Endothelial cell of umbilical vein (primary cell): Measurements from ENCODE around the gene KRTAP10-5. TPM values are rescaled to one million over a fixed set of nuclear protein-coding genes. Genes with fewer than 3 reads are reported as not detected.
"Not testable (repeated sequence)": the region's sequence is repeated elsewhere in the genome, so short reads cannot be mapped to it uniquely, and the experiment has no call there.

Experiments used
- BruUV-seq: library from RNA; stranded (reverse); fragments of 400-500 nt; replicated peaks from 2 replicates; lab custom pipeline; 2021; lab: Mats Ljungman, UMichigan
- CTCF ChIA-PET: fragments of 300-600, 350-600 bp; sonication (Branson Sonifier 250); formaldehyde crosslinking; loops from one replicate; lab custom pipeline; 2021; ENCODE audit warnings: antibody characterized with exemption, inconsistent platforms; lab: Charles Lee
- POLR2A ChIA-PET: fragments of 300-600, 350-600 bp; sonication (Branson Sonifier 250); formaldehyde crosslinking; loops from one replicate; lab custom pipeline; 2021; ENCODE audit warnings: antibody characterized with exemption, inconsistent platforms; lab: Charles Lee
- DNase-seq: peaks from one replicate; pipeline ENCODE4 v3.0.0-alpha.2; 2011; ENCODE audit warnings: low read depth, low spot score
- FAIRE-seq: peaks from 2 replicates; lab custom pipeline; 2011; peaks lifted over from hg19 to GRCh38; lab: Jason Lieb, UNC
- H2AFZ ChIP-seq: 2 replicates; pipeline ENCODE4 v1.6.0; 2012; ENCODE audit warnings: low read depth, low read length, control low read depth, inconsistent platforms
- H3K27ac ChIP-seq: 2 replicates; pipeline ENCODE4 v1.5.1; 2011; ENCODE audit warnings: low read depth, mild to moderate bottlenecking, control low read depth, low read length, moderate library complexity; ENCODE audit not compliant: insufficient read depth
- H3K27me3 ChIP-seq, 2 experiments: 2 replicates each; pipeline versions ENCODE4 v1.6.0 to v1.6.1; 2011; ENCODE audit warnings: low read length in 2 of 2, mixed read lengths in 1 of 2; ENCODE audit not compliant: control insufficient read depth in 2 of 2, insufficient read depth in 2 of 2
- H3K36me3 ChIP-seq, 2 experiments: 2 replicates in 1 of 2; 3 replicates in 1 of 2; pipeline ENCODE4 v1.5.1; 2011; ENCODE audit warnings: low read length in 2 of 2, mild to moderate bottlenecking in 1 of 2, moderate library complexity in 1 of 2; ENCODE audit not compliant: control insufficient read depth in 2 of 2, insufficient read depth in 2 of 2; ENCODE audit errors: extremely low read depth in 1 of 2
- H3K4me1 ChIP-seq: 3 replicates; pipeline ENCODE4 v1.5.1; 2011; ENCODE audit warnings: mild to moderate bottlenecking, low read length; ENCODE audit not compliant: control insufficient read depth, insufficient read depth; ENCODE audit errors: extremely low read depth
- H3K4me2 ChIP-seq: 2 replicates; pipeline ENCODE4 v1.6.1; 2011; ENCODE audit warnings: low read length, control low read depth, mixed read lengths; ENCODE audit not compliant: insufficient read depth
- H3K4me3 ChIP-seq, 3 experiments: fragments of 200-600 bp in 1 of 3; sonication (generic), shearing (Covaris generic) in 1 of 3; replicated peaks in 1 of 3; 2 replicates each; pipeline ENCODE4 v1.5.1; 2011 to 2016; ENCODE audit warnings: control low read depth in 3 of 3, low read length in 3 of 3, mild to moderate bottlenecking in 2 of 3, inconsistent platforms in 1 of 3, low read depth in 1 of 3, moderate library complexity in 1 of 3; ENCODE audit not compliant: insufficient read depth in 1 of 3
- H3K79me2 ChIP-seq: 2 replicates; pipeline ENCODE4 v1.6.0; 2012; ENCODE audit warnings: low read length, inconsistent platforms; ENCODE audit not compliant: control insufficient read depth, insufficient read depth
- H3K9ac ChIP-seq: replicated peaks from 2 replicates; pipeline ENCODE3; 2011; ENCODE audit warnings: low read length, control low read depth; ENCODE audit not compliant: insufficient read depth; ENCODE audit errors: extremely low read depth
- H3K9me1 ChIP-seq: replicated peaks from 3 replicates; pipeline ENCODE4 v1.6.0; 2011; ENCODE audit warnings: mild to moderate bottlenecking, low read length; ENCODE audit not compliant: control insufficient read depth, insufficient read depth; ENCODE audit errors: extremely low read depth
- H3K9me3 ChIP-seq: replicated peaks from 2 replicates; pipeline ENCODE4 v1.5.1; 2012; ENCODE audit warnings: low read length, inconsistent platforms; ENCODE audit not compliant: control insufficient read depth, insufficient read depth
- H4K20me1 ChIP-seq: replicated peaks from 2 replicates; pipeline ENCODE3; 2011; ENCODE audit warnings: mild to moderate bottlenecking, low read length; ENCODE audit not compliant: control insufficient read depth, insufficient read depth; ENCODE audit errors: extremely low read depth
- EZH2 ChIP-seq: IDR thresholded peaks from 2 replicates; pipeline ENCODE4 v1.6.1; 2012; ENCODE audit warnings: borderline replicate concordance, low read depth, mild to moderate bottlenecking, moderate library complexity, low read length, inconsistent platforms; ENCODE audit not compliant: severe bottlenecking
- FOS ChIP-seq: IDR thresholded peaks from 2 replicates; pipeline ENCODE4 v1.6.1; 2011; ENCODE audit warnings: mild to moderate bottlenecking, low read length, moderate library complexity, borderline replicate concordance; ENCODE audit not compliant: insufficient read depth
- JUN ChIP-seq: IDR thresholded peaks from 2 replicates; pipeline ENCODE4 v1.6.1; 2011; ENCODE audit warnings: borderline replicate concordance, low read depth; ENCODE audit not compliant: insufficient read length, insufficient read depth
- MAX ChIP-seq: IDR thresholded peaks from 2 replicates; pipeline ENCODE4 v1.6.1; 2011; ENCODE audit not compliant: insufficient read depth, insufficient read length
- MYC ChIP-seq: IDR thresholded peaks from one replicate; pipeline ENCODE4 v1.6.1; 2011; ENCODE audit warnings: mild to moderate bottlenecking, low read depth, low read length
- POLR2A ChIP-seq: IDR thresholded peaks from 2 replicates; pipeline ENCODE4 v1.6.1; 2012; ENCODE audit warnings: low read depth, mild to moderate bottlenecking, control low read depth, low read length
- POLR2AphosphoS5 ChIP-seq: IDR thresholded peaks from 2 replicates; pipeline ENCODE4 v1.6.1; 2012; ENCODE audit warnings: low read depth, mild to moderate bottlenecking, control low read depth, low read length, moderate library complexity; ENCODE audit not compliant: insufficient read depth
- dilution Hi-C: fragments of 300-500 bp; cut with MboI; formaldehyde crosslinking; loops from one replicate; pipeline ENCODE4 v1.15.0; 2019; ENCODE audit warnings: low sequenced_read_pairs; ENCODE audit not compliant: extremely low pct_ligation_motif_present
- intact Hi-C: fragments of 100-400 bp; cut with micrococcal nuclease; formaldehyde crosslinking; loops from one replicate; pipeline ENCODE4 v1.10.0; 2022
- polyA plus RNA-seq, 4 experiments: library from polyadenylated mRNA; depleted of rRNA in 3 of 4; stranded (reverse) in 3 of 4; unstranded in 1 of 4; fragments of >200 nt; gene quantifications; 2 replicates each; pipeline versions ENCODE4 v1.2.1 to v1.2.3, GENCODE V29; 2011 to 2012; ENCODE audit warnings: missing spikeins in 1 of 4
- total RNA-seq: library from RNA; stranded (reverse); gene quantifications from 2 replicates; pipeline ENCODE4 v1.2.3, GENCODE V29; 2021
- TF ChIP-seq, protein P1 (sequence below), 2 donors: IDR thresholded peaks; 1 replicate in 1 of 2; 2 replicates in 1 of 2; pipeline ENCODE4 v1.5.1; 2011; ENCODE audit warnings: low read length in 2 of 2, mild to moderate bottlenecking in 2 of 2, moderate library complexity in 2 of 2, control low read depth in 1 of 2, inconsistent platforms in 1 of 2, low read depth in 1 of 2; ENCODE audit not compliant: insufficient read depth in 1 of 2; ENCODE audit errors: extremely low read depth in 1 of 2

Gene KRTAP10-5
- total and polyA plus RNA-seq, 2 donors (not counting 3 experiments of a cell fraction or from before 2014, with no cell fraction given), result not detected

DNA sequence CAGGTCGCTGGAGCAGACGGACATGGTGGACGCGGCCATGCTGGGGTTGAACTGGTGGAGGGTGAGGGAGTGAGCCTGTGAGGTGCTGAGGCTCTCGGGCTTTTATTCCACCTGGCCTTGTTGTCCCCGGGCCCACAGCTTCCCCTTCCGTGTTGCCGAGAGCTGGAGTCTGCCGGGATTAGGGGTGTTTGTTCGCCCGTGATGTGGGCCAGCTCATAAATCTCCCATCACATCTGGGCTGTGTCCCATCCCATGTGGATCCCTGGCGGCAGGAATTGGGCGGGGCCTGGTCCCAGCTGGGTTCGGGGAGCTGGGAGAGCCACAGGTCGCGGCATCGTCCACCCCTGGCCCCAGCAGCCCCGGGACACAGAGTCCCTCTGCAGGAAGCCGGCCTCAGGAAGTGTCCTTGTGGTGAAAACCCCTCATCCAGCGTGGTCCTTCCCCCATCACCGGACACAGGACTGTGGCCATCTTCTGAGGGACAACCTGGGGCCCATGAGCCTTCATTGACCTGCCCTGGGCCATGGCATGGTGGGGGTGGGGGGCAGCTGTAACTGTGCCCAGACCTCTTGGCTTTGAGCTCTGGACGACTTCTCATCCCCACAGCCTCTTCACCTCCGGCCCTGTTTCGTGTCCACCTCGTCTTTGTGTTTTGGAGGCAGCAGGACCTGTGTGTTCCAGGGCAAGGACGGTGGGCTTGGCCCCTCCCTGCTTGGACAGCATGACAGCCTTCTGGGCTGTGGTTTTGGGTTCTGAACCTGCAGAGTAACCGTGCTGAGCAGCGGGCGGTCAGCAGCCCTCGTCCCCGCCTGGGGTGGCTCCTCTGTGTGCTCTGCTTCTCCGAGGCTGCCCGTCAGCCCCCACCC is 12.3 kb upstream of the KRTAP10-5 start, which contains the start of gene KRTAP10-6:
KRTAP10-6 (minus strand) TSS at position 60 of the 866 bp plus-strand sequence; CDS start at position 39, 21 bp downstream.
- TF ChIP-seq MYC, result no peak
- TF ChIP-seq, protein P1, sequence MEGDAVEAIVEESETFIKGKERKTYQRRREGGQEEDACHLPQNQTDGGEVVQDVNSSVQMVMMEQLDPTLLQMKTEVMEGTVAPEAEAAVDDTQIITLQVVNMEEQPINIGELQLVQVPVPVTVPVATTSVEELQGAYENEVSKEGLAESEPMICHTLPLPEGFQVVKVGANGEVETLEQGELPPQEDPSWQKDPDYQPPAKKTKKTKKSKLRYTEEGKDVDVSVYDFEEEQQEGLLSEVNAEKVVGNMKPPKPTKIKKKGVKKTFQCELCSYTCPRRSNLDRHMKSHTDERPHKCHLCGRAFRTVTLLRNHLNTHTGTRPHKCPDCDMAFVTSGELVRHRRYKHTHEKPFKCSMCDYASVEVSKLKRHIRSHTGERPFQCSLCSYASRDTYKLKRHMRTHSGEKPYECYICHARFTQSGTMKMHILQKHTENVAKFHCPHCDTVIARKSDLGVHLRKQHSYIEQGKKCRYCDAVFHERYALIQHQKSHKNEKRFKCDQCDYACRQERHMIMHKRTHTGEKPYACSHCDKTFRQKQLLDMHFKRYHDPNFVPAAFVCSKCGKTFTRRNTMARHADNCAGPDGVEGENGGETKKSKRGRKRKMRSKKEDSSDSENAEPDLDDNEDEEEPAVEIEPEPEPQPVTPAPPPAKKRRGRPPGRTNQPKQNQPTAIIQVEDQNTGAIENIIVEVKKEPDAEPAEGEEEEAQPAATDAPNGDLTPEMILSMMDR (IDR thresholded peaks at IDR 0.05; ENCODE audit: extremely low read depth in 1 of 2, insufficient read depth in 1 of 2, low read depth in 1 of 2, low read length in 2 of 2), result no peak
- TF ChIP-seq MAX, result no peak
- no peak for TF ChIP-seq EZH2
- TF ChIP-seq POLR2A, result no peak
- no peak for TF ChIP-seq POLR2AphosphoS5
- TF ChIP-seq FOS, result no peak
- no peak for TF ChIP-seq JUN
- Histone ChIP-seq H3K79me2 (no peaks in the 10 kb centered on the region), H3K9ac (no peak within 1 kb of the TSS), H3K9me1 (no peaks in the 10 kb centered on the region), H2AFZ (no peak within 1 kb of the TSS), H3K36me3 (no peaks in the 10 kb centered on the region), H3K27me3 (no peaks in the 10 kb centered on the region), H3K4me1 (no peaks in the 10 kb centered on the region), H3K9me3 (no peaks in the 10 kb centered on the region), H3K4me2 (no peak within 1 kb of the TSS), H4K20me1 (no peaks in the 10 kb centered on the region), H3K4me3 (no peak within 1 kb of the TSS), H3K27ac (no peak within 1 kb of the TSS)
- FAIRE-seq, result no peak
- ChIA-PET POLR2A (no interaction called here), CTCF (interaction anchor here (0.7 to 1.8 kb wide), 3 partner anchors 8 to 201 kb away, joined by 3 to 4 read pairs (median 4); partner anchors contain the start of genes KRTAP10-4 and KRTAP10-7)
- DNase-seq, result no peak
- intact Hi-C loops (no loop called here), dilution Hi-C loops (no loop called here)
- BruUV-seq, result no TSS peak

DNA sequence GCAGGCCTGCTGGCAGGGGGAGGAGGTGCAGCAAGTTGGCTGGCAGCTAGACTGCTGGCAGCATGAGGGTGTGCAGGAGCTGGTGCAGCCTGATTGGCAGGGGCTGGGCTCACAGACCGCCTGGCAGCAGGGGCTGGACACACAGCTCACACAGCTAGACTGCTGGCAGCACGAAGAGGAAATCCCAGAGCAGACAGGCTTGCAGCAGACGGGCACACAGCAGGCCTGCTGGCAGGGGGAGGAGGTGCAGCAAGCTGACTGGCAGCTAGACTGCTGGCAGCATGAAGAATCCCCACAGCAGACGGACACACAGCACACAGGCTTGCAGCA is 11.4 kb upstream of the KRTAP10-5 start:
- H3K27me3 ChIP-seq, POLR2A ChIA-PET, H2AFZ ChIP-seq, dilution Hi-C loops, H3K9me1 ChIP-seq, intact Hi-C loops, BruUV-seq, H3K36me3 ChIP-seq, H3K4me2 ChIP-seq, DNase-seq, FAIRE-seq, H3K79me2 ChIP-seq, H3K9me3 ChIP-seq, H3K9ac ChIP-seq, H3K4me1 ChIP-seq, H3K4me3 ChIP-seq, H3K27ac ChIP-seq, H4K20me1 ChIP-seq: not testable (repeated sequence)
- CTCF ChIA-PET, result interaction anchor here (0.7 to 1.8 kb wide), 3 partner anchors 9 to 202 kb away, joined by 3 to 4 read pairs (median 4); partner anchors contain the start of genes KRTAP10-4 and KRTAP10-7
